ENCODE results near the gene FAM186B.

DNA sequence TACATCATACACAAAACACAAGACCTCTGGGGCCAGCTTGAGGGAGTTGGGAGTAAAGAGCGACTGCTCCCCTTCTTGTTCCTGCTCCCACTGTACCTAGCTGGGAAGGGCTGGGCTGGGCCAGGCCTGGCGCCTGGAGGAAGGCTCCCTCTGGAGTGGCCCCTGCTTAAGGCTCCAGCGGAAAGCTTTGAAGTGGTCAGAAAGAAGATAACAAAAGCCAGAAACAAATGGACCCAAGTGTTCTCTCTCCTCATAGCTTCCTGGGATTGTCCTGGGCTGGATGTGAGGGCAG is 43.2 kb upstream of the FAM186B start:
- TF ChIP-seq EZH2phosphoT487 (IDR thresholded peaks at IDR 0.05; ENCODE audit: low read depth, severe bottlenecking, unreplicated experiment) = no peak
- TF ChIP-seq, protein P1, sequence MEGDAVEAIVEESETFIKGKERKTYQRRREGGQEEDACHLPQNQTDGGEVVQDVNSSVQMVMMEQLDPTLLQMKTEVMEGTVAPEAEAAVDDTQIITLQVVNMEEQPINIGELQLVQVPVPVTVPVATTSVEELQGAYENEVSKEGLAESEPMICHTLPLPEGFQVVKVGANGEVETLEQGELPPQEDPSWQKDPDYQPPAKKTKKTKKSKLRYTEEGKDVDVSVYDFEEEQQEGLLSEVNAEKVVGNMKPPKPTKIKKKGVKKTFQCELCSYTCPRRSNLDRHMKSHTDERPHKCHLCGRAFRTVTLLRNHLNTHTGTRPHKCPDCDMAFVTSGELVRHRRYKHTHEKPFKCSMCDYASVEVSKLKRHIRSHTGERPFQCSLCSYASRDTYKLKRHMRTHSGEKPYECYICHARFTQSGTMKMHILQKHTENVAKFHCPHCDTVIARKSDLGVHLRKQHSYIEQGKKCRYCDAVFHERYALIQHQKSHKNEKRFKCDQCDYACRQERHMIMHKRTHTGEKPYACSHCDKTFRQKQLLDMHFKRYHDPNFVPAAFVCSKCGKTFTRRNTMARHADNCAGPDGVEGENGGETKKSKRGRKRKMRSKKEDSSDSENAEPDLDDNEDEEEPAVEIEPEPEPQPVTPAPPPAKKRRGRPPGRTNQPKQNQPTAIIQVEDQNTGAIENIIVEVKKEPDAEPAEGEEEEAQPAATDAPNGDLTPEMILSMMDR (IDR thresholded peaks at IDR 0.05; ENCODE audit: poor library complexity) = no peak

Measured in hepatocyte (in vitro differentiated cells).